Adrenal gland (tissue), 5 donors: ENCODE data around the gene BBS7.

Source experiments
- CTCF ChIP-seq, 6 experiments: fragments of 450-650 bp in 4 of 6; fragments of 200-600 bp in 2 of 6; sonication (generic) in 1 of 6; IDR thresholded peaks; 1 replicate in 5 of 6; 2 replicates in 1 of 6; pipeline versions ENCODE4 v1.5.1 to v1.8.0; 2016 to 2021; ENCODE audit warnings: antibody characterized with exemption in 6 of 6, mild to moderate bottlenecking in 2 of 6, moderate library complexity in 1 of 6
- POLR2A ChIP-seq, 2 donors: fragments of 450-650 bp; IDR thresholded peaks; one replicate each; pipeline ENCODE4 v1.6.1; 2017; ENCODE audit warnings: antibody characterized with exemption in 2 of 2, mild to moderate bottlenecking in 2 of 2, moderate library complexity in 1 of 2
- donor health status: DM: no; HTN: no; CAD: no.

- TF ChIP-seq CTCF (IDR thresholded peaks at IDR 0.05): no peak
- no peak for TF ChIP-seq POLR2A (IDR thresholded peaks at IDR 0.05)
Observed at GRCh38 chr4:121824171-121824527, 46.1 kb downstream of the BBS7 start.
